GM12878 (cell line): ENCODE results near the gene MRPS15. TPM values are rescaled to one million over a fixed set of nuclear protein-coding genes. Genes with fewer than 3 reads are reported as not detected.

Experiments used
- ATAC-seq: fragments of 200-7000 bp; cut with Tn5 transposase; 3 replicates; pipeline ENCODE4 v1.9.1; 2020; ENCODE audit warnings: mild to moderate bottlenecking, moderate library complexity
- BruUV-seq: library from RNA; stranded (reverse); fragments of 400-500 nt; replicated peaks from 2 replicates; lab custom pipeline; 2021; lab: Mats Ljungman, UMichigan
- CTCF ChIA-PET: fragments of 300-600 bp; sonication (Branson Sonifier 250); formaldehyde crosslinking; extraction: SDS; loops from one replicate; lab custom pipeline; 2021; ENCODE audit warnings: inconsistent platforms; lab: Yijun Ruan, JAX
- POLR2A ChIA-PET: fragments of 350-600 bp; formaldehyde crosslinking; extraction: SDS; loops from one replicate; lab custom pipeline; 2021; ENCODE audit warnings: inconsistent platforms; lab: Charles Lee
- RAD21 ChIA-PET: fragments of 300-600 bp; sonication (Branson Sonifier 250); formaldehyde crosslinking; loops from one replicate; lab custom pipeline; 2023; ENCODE audit warnings: antibody characterized with exemption; ENCODE audit not compliant: unreplicated experiment; lab: Charles Lee
- SMC1A ChIA-PET: fragments of 300-600 bp; sonication (Branson Sonifier 250); formaldehyde crosslinking; loops from one replicate; lab custom pipeline; 2023; ENCODE audit not compliant: unreplicated experiment, uncharacterized antibody; lab: Charles Lee
- DNase-seq: peaks from one replicate; pipeline ENCODE4 v3.0.0-alpha.2; 2011; ENCODE audit warnings: low read depth, low spot score
- FAIRE-seq: peaks from 3 replicates; lab custom pipeline; 2011; peaks lifted over from hg19 to GRCh38; lab: Jason Lieb, UNC
- H2AFZ ChIP-seq: 2 replicates; pipeline ENCODE4 v1.6.0; 2011; ENCODE audit warnings: low read depth, low read length, control low read depth; ENCODE audit not compliant: control insufficient read depth
- H3K27ac ChIP-seq: 2 replicates; pipeline ENCODE4 v1.5.1; 2011; ENCODE audit warnings: control low read depth; ENCODE audit not compliant: control insufficient read depth, insufficient read depth
- H3K27me3 ChIP-seq, 2 experiments: replicated peaks in 1 of 2; 2 replicates each; pipeline versions ENCODE4 v1.6.0 to v1.6.1; 2011; ENCODE audit warnings: low read length in 1 of 2; ENCODE audit not compliant: control insufficient read depth in 2 of 2, insufficient read depth in 2 of 2
- H3K36me3 ChIP-seq, 2 experiments: 2 replicates each; pipeline ENCODE4 v1.5.1; 2011; ENCODE audit warnings: low read length in 1 of 2; ENCODE audit not compliant: control insufficient read depth in 2 of 2, insufficient read depth in 2 of 2
- H3K4me1 ChIP-seq: 2 replicates; pipeline ENCODE4 v1.6.1; 2011; ENCODE audit warnings: mild to moderate bottlenecking, low read length, moderate library complexity, mixed read lengths; ENCODE audit not compliant: control insufficient read depth, insufficient read depth
- H3K4me2 ChIP-seq: 2 replicates; pipeline ENCODE4 v1.6.0; 2011; ENCODE audit warnings: control low read depth; ENCODE audit not compliant: control insufficient read depth, insufficient read depth
- H3K4me3 ChIP-seq: fragments of 200-600 bp; sonication (generic); 2 replicates; pipeline ENCODE4 v1.5.1; 2016
- H3K79me2 ChIP-seq: 2 replicates; pipeline ENCODE4 v1.6.0; 2011; ENCODE audit warnings: low read length; ENCODE audit not compliant: control insufficient read depth, insufficient read depth
- H3K9ac ChIP-seq: 2 replicates; pipeline ENCODE4 v1.8.0; 2011; ENCODE audit warnings: low read length, control low read depth, mixed read lengths; ENCODE audit not compliant: control insufficient read depth, insufficient read depth
- H3K9me3 ChIP-seq: replicated peaks from 3 replicates; pipeline ENCODE4 v1.5.1; 2011; ENCODE audit warnings: mild to moderate bottlenecking, low read length; ENCODE audit not compliant: control insufficient read depth, insufficient read depth
- H4K20me1 ChIP-seq: 2 replicates; pipeline ENCODE4 v1.6.0; 2011; ENCODE audit not compliant: control insufficient read depth, insufficient read depth
- MLLT1 ChIP-seq: fragments of 450-650 bp; IDR thresholded peaks from 2 replicates; pipeline ENCODE4 v1.6.1; 2016; ENCODE audit warnings: mild to moderate bottlenecking
- RB1 ChIP-seq: fragments of 450-650 bp; formaldehyde crosslinking; IDR thresholded peaks from 2 replicates; pipeline ENCODE4 v1.6.1; 2017; ENCODE audit warnings: mild to moderate bottlenecking, borderline replicate concordance
- WGBS: methylation state at CpG from one replicate; pipeline ENCODE4 v1.1.6; 2016; ENCODE audit warnings: low lambda C conversion rate; ENCODE audit not compliant: insufficient replicate concordance, insufficient coverage; ENCODE audit errors: missing lambda C conversion rate; 5-methylcytosine and 5-hydroxymethylcytosine counted together
- in situ Hi-C: fragments of 300-500 bp; cut with MboI; formaldehyde crosslinking; loops from 9 replicates; pipeline ENCODE4 v1.14.3; 2018; ENCODE audit warnings: mixed read lengths
- intact Hi-C: fragments of 100-400 bp; cut with micrococcal nuclease; formaldehyde crosslinking; loops from one replicate; pipeline ENCODE4 v1.14.2; 2022; ENCODE audit not compliant: unreplicated experiment
- polyA plus RNA-seq, 11 experiments: library from polyadenylated mRNA; depleted of rRNA in 4 of 11; unstranded in 6 of 11; stranded (reverse) in 5 of 11; fragments of >200 nt; fragmentation: Nextera tagmentation in 4 of 11; fragmentation: Illumina TruSeq in 1 of 11; extraction: Ambion mirVana in 4 of 11; extraction: Trizol in 1 of 11; gene quantifications; 1 replicate in 1 of 11; 2 replicates in 10 of 11; pipeline versions ENCODE4 v1.2.1 to v1.2.3, GENCODE V29; 2011 to 2016; ENCODE audit warnings: inconsistent platforms in 2 of 11, missing spikeins in 2 of 11, low read depth in 1 of 11
- total RNA-seq, 4 experiments: library from RNA; depleted of rRNA in 3 of 4; stranded (reverse); fragments of >200 nt in 3 of 4; fragmentation: Illumina TruSeq in 1 of 4; extraction: Trizol in 1 of 4; gene quantifications; 2 replicates each; pipeline versions ENCODE4 v1.2.1 to v1.2.3, GENCODE V29; 2013 to 2021

MRPS15 gene
- total and polyA plus RNA-seq, 10 of the 15 experiments (the other 5 are each of a cell fraction or from before 2014, with no cell fraction given) = 41.1 to 207 (median 107) TPM

- CTCF ChIA-PET = interaction anchor here (0.6 to 3.0 kb wide), 7 partner anchors 13 to 301 kb away, joined by 3 to 9 read pairs (median 4); partner anchors contain the start of genes MRPS15 and TRAPPC3
- no peaks in the 10 kb centered on the region for H3K27me3 ChIP-seq
- TF ChIP-seq MLLT1 (peak; percentile 58; the same call in 1 of the 2 replicates), RB1 (no peak)
- TF ChIP-seq, all 136 proteins: peak for 1
- ATAC-seq (no peak), DNase-seq (no peak), FAIRE-seq (no peak)
- ChIA-PET POLR2A (interaction anchor here (0.6 to 2.3 kb wide), 11 partner anchors 11 to 1466 kb away, joined by 3 to 11 read pairs (median 4); partner anchors contain the start of genes LSM10, MEAF6, MRPS15 and TMEM35B), RAD21 (interaction anchor here (0.6 to 2.1 kb wide), 5 partner anchors 108 to 302 kb away, joined by 3 to 6 read pairs (median 5); partner anchors contain the start of genes THRAP3 and TRAPPC3), SMC1A (interaction anchor here (0.6 to 1.2 kb wide), 2 partner anchors 17 to 20 kb away, joined by 3 to 5 read pairs; no protein-coding TSS in a partner anchor)
- peak overlapping the region; percentile 70 for H3K4me2 ChIP-seq
- no peaks in the 10 kb centered on the region; the same call in 1 of the 2 replicates for H3K79me2 ChIP-seq
- BruUV-seq = TSS peak; percentile 96
- intact Hi-C loops (no loop called here), in situ Hi-C loops (no loop called here)
- peak overlapping the region; percentile 62 for H3K27ac ChIP-seq
- H3K9ac ChIP-seq = peak overlapping the region; percentile 80
- no peaks in the 10 kb centered on the region for H4K20me1 ChIP-seq
- 2% methylated on average over 8 of the region's 18 CpGs for WGBS
- H3K36me3 ChIP-seq = peaks cover 6 to 9% of the 10 kb centered on the region in 2 experiments
- H3K4me3 ChIP-seq = peak overlapping the region; percentile 94
- peak overlapping the region; percentile 100 for H2AFZ ChIP-seq
- no peaks in the 10 kb centered on the region for H3K4me1 ChIP-seq
- H3K9me3 ChIP-seq = no peaks in the 10 kb centered on the region
Measured at GRCh38 chr1:36450919-36451305, 13.3 kb downstream of the MRPS15 start.
